DND-41 (cell line): ENCODE data around the gene EIPR1.

ENCODE experiments used
- CTCF ChIP-seq: IDR thresholded peaks from 2 replicates; pipeline ENCODE4 v1.5.1; 2012; ENCODE audit warnings: borderline replicate concordance, low read length, moderate library complexity, mild to moderate bottlenecking; ENCODE audit not compliant: poor library complexity, severe bottlenecking; ENCODE audit errors: extremely low read depth
- EZH2 ChIP-seq: IDR thresholded peaks from 3 replicates; pipeline ENCODE4 v1.6.1; 2012; ENCODE audit warnings: borderline replicate concordance, low read depth, mild to moderate bottlenecking, moderate library complexity, low read length, inconsistent platforms; ENCODE audit not compliant: severe bottlenecking

GRCh38 chr2:3377612-3378432, at the start of gene EIPR1:
- no peak for TF ChIP-seq CTCF
- no peak for TF ChIP-seq EZH2
